ENCODE results near the gene DENND1B.

GRCh38 chr1:197787623-197788536, 12.6 kb upstream of the DENND1B start:
- TF ChIP-seq, protein P1, sequence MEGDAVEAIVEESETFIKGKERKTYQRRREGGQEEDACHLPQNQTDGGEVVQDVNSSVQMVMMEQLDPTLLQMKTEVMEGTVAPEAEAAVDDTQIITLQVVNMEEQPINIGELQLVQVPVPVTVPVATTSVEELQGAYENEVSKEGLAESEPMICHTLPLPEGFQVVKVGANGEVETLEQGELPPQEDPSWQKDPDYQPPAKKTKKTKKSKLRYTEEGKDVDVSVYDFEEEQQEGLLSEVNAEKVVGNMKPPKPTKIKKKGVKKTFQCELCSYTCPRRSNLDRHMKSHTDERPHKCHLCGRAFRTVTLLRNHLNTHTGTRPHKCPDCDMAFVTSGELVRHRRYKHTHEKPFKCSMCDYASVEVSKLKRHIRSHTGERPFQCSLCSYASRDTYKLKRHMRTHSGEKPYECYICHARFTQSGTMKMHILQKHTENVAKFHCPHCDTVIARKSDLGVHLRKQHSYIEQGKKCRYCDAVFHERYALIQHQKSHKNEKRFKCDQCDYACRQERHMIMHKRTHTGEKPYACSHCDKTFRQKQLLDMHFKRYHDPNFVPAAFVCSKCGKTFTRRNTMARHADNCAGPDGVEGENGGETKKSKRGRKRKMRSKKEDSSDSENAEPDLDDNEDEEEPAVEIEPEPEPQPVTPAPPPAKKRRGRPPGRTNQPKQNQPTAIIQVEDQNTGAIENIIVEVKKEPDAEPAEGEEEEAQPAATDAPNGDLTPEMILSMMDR (IDR thresholded peaks at IDR 0.05; ENCODE audit: control extremely low read depth in 1 of 3, insufficient read depth in 1 of 3, low read depth in 1 of 3, low read length in 3 of 3) = no peak
- TF ChIP-seq RFX5 (IDR thresholded peaks at IDR 0.05; ENCODE audit: borderline replicate concordance, low read depth, low read length) = no peak
- TF ChIP-seq POLR2A (IDR thresholded peaks at IDR 0.05; ENCODE audit: control extremely low read depth in 1 of 2, low read depth in 2 of 2, low read length in 2 of 2) = no peak
- TF ChIP-seq, protein P2, sequence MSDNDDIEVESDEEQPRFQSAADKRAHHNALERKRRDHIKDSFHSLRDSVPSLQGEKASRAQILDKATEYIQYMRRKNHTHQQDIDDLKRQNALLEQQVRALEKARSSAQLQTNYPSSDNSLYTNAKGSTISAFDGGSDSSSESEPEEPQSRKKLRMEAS (IDR thresholded peaks at IDR 0.05) = no peak
- no peak for TF ChIP-seq POLR2AphosphoS5 (IDR thresholded peaks at IDR 0.05; ENCODE audit: low read depth, low read length)
- TF ChIP-seq HDAC2 (IDR thresholded peaks at IDR 0.05; ENCODE audit: borderline replicate concordance in 1 of 2, low read depth in 2 of 2, low read length in 2 of 2) = no peak
- no peak for TF ChIP-seq SIRT6 (IDR thresholded peaks at IDR 0.05; ENCODE audit: low read length)
- TF ChIP-seq ASH2L (IDR thresholded peaks at IDR 0.05; ENCODE audit: low read length) = no peak
- no peak for TF ChIP-seq E2F6 (IDR thresholded peaks at IDR 0.05)
- TF ChIP-seq EZH2 (IDR thresholded peaks at IDR 0.05; ENCODE audit: low read depth, low read length, severe bottlenecking) = no peak
- TF ChIP-seq JUND (IDR thresholded peaks at IDR 0.05; ENCODE audit: low read length) = no peak

Data from H1 (cell line).